K562 (cell line): ENCODE results near the gene C1orf146. TPM values are rescaled to one million over a fixed set of nuclear protein-coding genes. Genes with fewer than 3 reads are reported as not detected.

Source experiments
- ATAC-seq: fragments of 200-7000 bp; cut with Tn5 transposase; 3 replicates; pipeline ENCODE4 v1.9.1; 2020; ENCODE audit warnings: moderate library complexity
- BruUV-seq: library from RNA; stranded (reverse); fragments of 400-500 nt; replicated peaks from 2 replicates; lab custom pipeline; 2021; lab: Mats Ljungman, UMichigan
- CTCF ChIA-PET: fragments of 300-600 bp; formaldehyde crosslinking; extraction: SDS; loops from one replicate; lab custom pipeline; 2021; ENCODE audit warnings: low intra/inter-chr PET ratio; lab: Yijun Ruan, JAX
- POLR2A ChIA-PET: fragments of 300-600, 350-650 bp; sonication (Branson Sonifier 250); formaldehyde crosslinking; extraction: SDS; loops from one replicate; lab custom pipeline; 2021; ENCODE audit warnings: antibody characterized with exemption, inconsistent platforms; lab: Yijun Ruan, JAX
- DNase-seq, 4 experiments: peaks; one replicate each; pipeline versions ENCODE4 v3.0.0 to v3.0.0-alpha.2; 2011 to 2018; ENCODE audit warnings: low spot score in 3 of 4, mixed read lengths in 3 of 4; ENCODE audit errors: extremely low read depth in 1 of 4
- FAIRE-seq: peaks from 2 replicates; lab custom pipeline; 2011; peaks lifted over from hg19 to GRCh38; lab: Jason Lieb, UNC
- H2AFZ ChIP-seq: 2 replicates; pipeline ENCODE4 v1.6.0; 2011; ENCODE audit warnings: low read depth, low read length, control low read depth, inconsistent platforms
- H3K27ac ChIP-seq: fragments of 200-600 bp; 3 replicates; pipeline ENCODE4 v1.8.0; 2011; ENCODE audit warnings: low read depth, mild to moderate bottlenecking, control low read depth, inconsistent platforms, low read length, moderate library complexity, mixed read lengths; ENCODE audit errors: extremely low read depth
- H3K27me3 ChIP-seq, 2 experiments: fragments of 300-600 bp in 1 of 2; 2 replicates in 1 of 2; 3 replicates in 1 of 2; pipeline versions ENCODE4 v1.6.0 to v1.8.0; 2011; ENCODE audit warnings: inconsistent platforms in 2 of 2, low read length in 2 of 2, mild to moderate bottlenecking in 1 of 2, mixed read lengths in 1 of 2, moderate library complexity in 1 of 2; ENCODE audit not compliant: control insufficient read depth in 2 of 2, insufficient read depth in 2 of 2
- H3K36me3 ChIP-seq: fragments of 300-600 bp; 3 replicates; pipeline ENCODE4 v1.8.0; 2011; ENCODE audit warnings: mild to moderate bottlenecking, low read length, inconsistent platforms; ENCODE audit not compliant: control insufficient read depth, insufficient read depth
- H3K4me1 ChIP-seq, 2 experiments: fragments of 200-600 bp in 1 of 2; replicated peaks in 1 of 2; 2 replicates in 1 of 2; 3 replicates in 1 of 2; pipeline versions ENCODE4 v1.5.1 to v1.8.0; 2011; ENCODE audit warnings: inconsistent platforms in 2 of 2, low read length in 2 of 2, mild to moderate bottlenecking in 1 of 2, mixed read lengths in 1 of 2, moderate library complexity in 1 of 2; ENCODE audit not compliant: control insufficient read depth in 2 of 2, insufficient read depth in 2 of 2
- H3K4me2 ChIP-seq: 2 replicates; pipeline ENCODE4 v1.6.1; 2011; ENCODE audit warnings: low read length, control low read depth, inconsistent platforms, mixed read lengths; ENCODE audit not compliant: insufficient read depth
- H3K4me3 ChIP-seq: fragments of 200-600 bp; sonication (generic), shearing (Covaris generic); 2 replicates; pipeline ENCODE4 v1.5.1; 2016; ENCODE audit warnings: control low read depth, inconsistent platforms
- H3K79me2 ChIP-seq: fragments of 200-600 bp; 3 replicates; pipeline ENCODE4 v1.8.0; 2011; ENCODE audit warnings: low read length, inconsistent platforms; ENCODE audit not compliant: control insufficient read depth, insufficient read depth
- H3K9ac ChIP-seq, 2 experiments: 2 replicates each; pipeline versions ENCODE4 v1.6.0 to v1.6.1; 2011; ENCODE audit warnings: low read depth in 2 of 2, low read length in 2 of 2, control low read depth in 1 of 2, inconsistent platforms in 1 of 2, mild to moderate bottlenecking in 1 of 2, mixed read lengths in 1 of 2; ENCODE audit not compliant: insufficient read depth in 1 of 2
- H3K9me1 ChIP-seq: one replicate; pipeline ENCODE4 v1.6.0; 2011; ENCODE audit warnings: inconsistent platforms, mild to moderate bottlenecking, low read length, moderate library complexity; ENCODE audit not compliant: control insufficient read depth, insufficient read depth
- H3K9me3 ChIP-seq: replicated peaks from 2 replicates; pipeline ENCODE4 v1.5.1; 2011; ENCODE audit warnings: low read depth, low read length, inconsistent platforms; ENCODE audit not compliant: control insufficient read depth, insufficient read depth
- H4K20me1 ChIP-seq: replicated peaks from 2 replicates; pipeline ENCODE4 v1.6.1; 2011; ENCODE audit warnings: low read length, inconsistent platforms, mixed read lengths; ENCODE audit not compliant: control insufficient read depth, insufficient read depth
- DIDO1 ChIP-seq: fragments of 450-650 bp; IDR thresholded peaks from 2 replicates; pipeline ENCODE4 v1.6.1; 2016; ENCODE audit warnings: low read depth, missing biosample characterization, missing genetic modification characterization
- GATAD2B ChIP-seq: fragments of 450-650 bp; IDR thresholded peaks from 2 replicates; pipeline ENCODE4 v1.6.1; 2017; ENCODE audit warnings: mild to moderate bottlenecking, borderline replicate concordance
- HDAC1 ChIP-seq, 2 experiments: fragments of 450-650 bp; IDR thresholded peaks; 2 replicates each; pipeline ENCODE4 v1.6.1; 2016 to 2017; ENCODE audit warnings: inconsistent platforms in 1 of 2, mild to moderate bottlenecking in 1 of 2, moderate library complexity in 1 of 2
- HDGF ChIP-seq: fragments of 450-650 bp; IDR thresholded peaks from 2 replicates; pipeline ENCODE4 v1.6.1; 2016
- MTF1 ChIP-seq: fragments of 250-450 bp; sonication (Bioruptor Pico); IDR thresholded peaks from 2 replicates; pipeline ENCODE4 v1.9.0; 2021; ENCODE audit warnings: moderate library complexity, mild to moderate bottlenecking, inconsistent platforms, borderline replicate concordance
- NCOA6 ChIP-seq: fragments of 450-650 bp; IDR thresholded peaks from 2 replicates; pipeline ENCODE4 v1.6.1; 2017; ENCODE audit warnings: mild to moderate bottlenecking
- NR2C1 ChIP-seq, 2 experiments: fragments of 450-650 bp; IDR thresholded peaks; 2 replicates each; pipeline ENCODE4 v1.6.1; 2017; ENCODE audit warnings: mild to moderate bottlenecking in 2 of 2, antibody characterized with exemption in 1 of 2, inconsistent platforms in 1 of 2, missing compliant biosample characterization in 1 of 2, missing genetic modification characterization in 1 of 2
- RBM17 ChIP-seq: fragments of 200-400 bp; formaldehyde crosslinking; IDR thresholded peaks from 2 replicates; pipeline ENCODE4 v1.6.1; 2017; ENCODE audit warnings: low read depth, mild to moderate bottlenecking, low read length, borderline replicate concordance
- RBM39 ChIP-seq: fragments of 200-400 bp; formaldehyde crosslinking; optimal IDR thresholded peaks from 2 replicates; pipeline ENCODE3; 2018; ENCODE audit warnings: low read depth, low read length
- SMAD4 ChIP-seq: fragments of 250-450 bp; sonication (Bioruptor Pico); conservative IDR thresholded peaks from 2 replicates; pipeline ENCODE4 v1.8.0; 2021; ENCODE audit warnings: inconsistent platforms, mild to moderate bottlenecking, moderate library complexity
- TAF9B ChIP-seq: fragments of 450-650 bp; IDR thresholded peaks from 2 replicates; pipeline ENCODE4 v1.6.1; 2018; ENCODE audit warnings: mild to moderate bottlenecking; ENCODE audit not compliant: partially characterized antibody
- TFAM ChIP-seq: fragments of 250-450 bp; sonication (Bioruptor Pico); conservative IDR thresholded peaks from 2 replicates; pipeline ENCODE4 v1.5.0; 2021; ENCODE audit warnings: mild to moderate bottlenecking, moderate library complexity
- USF2 ChIP-seq: sonication (generic); formaldehyde crosslinking; IDR thresholded peaks from 2 replicates; pipeline ENCODE4 v1.5.0; 2020; ENCODE audit warnings: missing genetic modification reagents
- XRCC5 ChIP-seq: fragments of 200-400 bp; formaldehyde crosslinking; IDR thresholded peaks from 2 replicates; pipeline ENCODE4 v1.6.1; 2017; ENCODE audit warnings: low read depth, mild to moderate bottlenecking, low read length
- ZNF75A ChIP-seq: fragments of 450-650 bp; formaldehyde crosslinking; IDR thresholded peaks from 2 replicates; pipeline ENCODE4 v1.4.0; 2020; ENCODE audit warnings: mild to moderate bottlenecking
- WGBS: fragments of 100-300 bp; shearing (Covaris generic); methylation state at CpG from one replicate; pipeline ENCODE4 v1.1.6; 2016; ENCODE audit warnings: low coverage, mixed read lengths; ENCODE audit not compliant: insufficient coverage; ENCODE audit errors: missing lambda C conversion rate; 5-methylcytosine and 5-hydroxymethylcytosine counted together
- in situ Hi-C: fragments of 300-500 bp; cut with MboI; formaldehyde crosslinking; loops from 4 replicates; pipeline ENCODE4 v1.15.0; 2018; ENCODE audit warnings: inconsistent platforms, mixed read lengths
- intact Hi-C: fragments of 100-400 bp; cut with micrococcal nuclease; formaldehyde crosslinking; loops from 2 replicates; pipeline ENCODE4 v1.14.2; 2022
- polyA plus RNA-seq, 8 experiments: library from polyadenylated mRNA; depleted of rRNA in 4 of 8; stranded (reverse) in 5 of 8; unstranded in 3 of 8; fragments of >200 nt; fragmentation: Nextera tagmentation in 2 of 8; fragmentation: Illumina TruSeq in 1 of 8; extraction: Ambion mirVana in 2 of 8; extraction: Trizol in 1 of 8; gene quantifications; 2 replicates each; pipeline versions ENCODE4 v1.2.1 to v1.2.3, GENCODE V29; 2011 to 2014; ENCODE audit warnings: inconsistent platforms in 1 of 8, missing spikeins in 1 of 8
- total RNA-seq, 7 experiments: library from RNA; depleted of rRNA in 6 of 7; stranded (reverse); fragments of >200 nt in 6 of 7; fragmentation: Illumina TruSeq in 2 of 7; extraction: Trizol in 2 of 7; gene quantifications; 2 replicates each; pipeline versions ENCODE4 v1.2.1 to v1.2.3, GENCODE V29; 2011 to 2021; ENCODE audit warnings: low replicate concordance in 1 of 7

The C1orf146 gene
- total and polyA plus RNA-seq, 9 of the 15 experiments (the other 6 are each of a cell fraction or from before 2014, with no cell fraction given), result 0.10 TPM; not detected in 8

- Histone ChIP-seq H3K9ac (no peak overlapping the region), H3K27ac (no peak overlapping the region), H3K4me1 (no peaks in the 10 kb centered on the region), H3K4me2 (no peak overlapping the region), H3K79me2 (no peaks in the 10 kb centered on the region), H3K9me1 (no peaks in the 10 kb centered on the region), H3K4me3 (no peak overlapping the region), H3K9me3 (no peaks in the 10 kb centered on the region), H2AFZ (no peak overlapping the region), H4K20me1 (no peaks in the 10 kb centered on the region), H3K36me3 (no peaks in the 10 kb centered on the region), H3K27me3 (peaks cover 11 to 14% of the 10 kb centered on the region in 2 experiments)
- CTCF ChIA-PET, result no interaction called here
- FAIRE-seq (no peak), ATAC-seq (no peak), DNase-seq (no peak)
- in situ Hi-C loops, result no loop called here
- no TSS peak for BruUV-seq
- 22% methylated on average over 3 of the region's 3 CpGs for WGBS
- intact Hi-C loops, result no loop called here
- POLR2A ChIA-PET, result interaction anchor here (0.6 kb wide), 1 partner anchor 178 kb away, joined by 3 read pairs; no protein-coding TSS in a partner anchor
- TF ChIP-seq USF2 (CRISPR knock-in tag) (no peak), NCOA6 (no peak), DIDO1 (tag) (no peak), XRCC5 (no peak), ZNF75A (CRISPR knock-in tag) (no peak), GATAD2B (no peak), TFAM (CRISPR knock-in tag) (no peak), RBM39 (no peak), SMAD4 (CRISPR knock-in tag) (no peak), TAF9B (no peak), HDGF (no peak), NR2C1 (IDR thresholded peaks at IDR 0.05) (no peak), NR2C1 (tag; IDR thresholded peaks at IDR 0.05) (no peak), HDAC1 (IDR thresholded peaks at IDR 0.05) (no peak), MTF1 (CRISPR knock-in tag) (no peak), RBM17 (no peak)
These were observed 10.7 kb downstream of the C1orf146 start for GRCh38 chr1:92228401-92228800.
